DMS53 treated with DMSO at 0.1 percent for 48 hours (cell line): Measurements from ENCODE around the gene SSR2.
"Not testable (repeated sequence)": the region's sequence is repeated elsewhere in the genome, so short reads cannot be mapped to it uniquely, and the experiment has no call there.

Source experiments
- DNase-seq: peaks from one replicate; lab custom pipeline; 2025; ENCODE audit not compliant: unreplicated experiment; lab: John Stamatoyannopoulos, UW

SSR2 gene

DNA sequence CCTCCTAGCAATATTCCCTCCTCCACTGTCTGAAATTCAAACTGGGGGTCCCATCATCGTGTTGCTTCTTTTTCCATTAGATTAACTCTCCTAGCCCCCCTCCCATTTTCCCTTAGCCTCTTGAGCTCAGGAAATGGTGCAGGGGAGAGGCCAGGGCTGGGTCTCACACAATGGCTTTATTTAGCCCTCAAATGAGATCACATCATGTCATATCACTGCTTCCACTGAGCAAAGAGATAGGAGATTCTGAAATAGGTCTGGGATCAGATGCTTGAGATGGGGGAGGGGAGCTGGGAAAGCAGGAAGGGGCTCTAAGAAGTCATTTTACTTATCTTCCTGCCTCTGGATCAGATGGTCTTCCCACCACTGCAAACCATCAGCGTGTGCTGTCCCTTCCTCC lies 24.6 kb downstream of the SSR2 start:
- DNase-seq, result no peak

GRCh38 chr1:155993595-155993994 lies 27.2 kb downstream of the SSR2 start:
- DNase-seq, result no peak

- DNase-seq, result no peak
Observed at GRCh38 chr1:155990005-155990739, 30.6 kb downstream of the SSR2 start.

- DNase-seq, result peak; percentile 48
Observed at GRCh38 chr1:155989242-155990004, 31.3 kb downstream of the SSR2 start.

DNA sequence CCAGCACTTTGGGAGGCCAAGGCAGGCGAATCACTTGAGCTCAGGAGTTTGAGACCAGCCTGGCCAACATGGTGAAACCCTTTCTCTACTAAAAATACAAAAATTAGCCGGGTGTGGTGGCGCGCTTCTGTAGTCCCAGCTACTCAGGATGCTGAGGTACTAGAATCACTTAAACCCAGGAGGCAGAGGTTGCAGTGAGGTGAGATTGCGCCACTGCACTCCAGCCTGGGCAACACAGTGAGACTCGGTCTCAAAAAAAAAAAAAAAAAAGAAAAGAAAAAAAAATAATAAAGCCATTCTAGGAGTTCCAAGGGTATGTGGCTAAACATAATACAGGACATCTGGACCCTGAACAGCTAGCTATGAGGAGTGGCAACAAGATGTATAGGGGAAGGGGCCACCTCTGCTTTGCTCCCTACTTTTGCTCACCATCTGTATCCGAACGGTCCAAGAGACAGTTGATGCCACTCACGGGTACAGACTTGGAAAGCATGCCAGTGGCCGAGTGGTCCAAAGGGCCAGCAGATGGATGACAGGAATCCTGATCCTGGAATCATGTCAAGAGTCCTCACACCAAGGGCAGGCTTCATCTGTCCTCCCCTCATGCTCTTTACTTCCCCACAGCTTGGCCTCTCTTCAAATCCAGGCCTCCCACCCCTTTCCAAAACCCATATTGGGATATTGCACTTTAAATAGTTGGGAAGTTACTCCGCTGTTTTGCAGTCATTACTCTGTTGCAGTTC lies 35.7 kb downstream of the SSR2 start:
- not testable (repeated sequence) for DNase-seq

DNA sequence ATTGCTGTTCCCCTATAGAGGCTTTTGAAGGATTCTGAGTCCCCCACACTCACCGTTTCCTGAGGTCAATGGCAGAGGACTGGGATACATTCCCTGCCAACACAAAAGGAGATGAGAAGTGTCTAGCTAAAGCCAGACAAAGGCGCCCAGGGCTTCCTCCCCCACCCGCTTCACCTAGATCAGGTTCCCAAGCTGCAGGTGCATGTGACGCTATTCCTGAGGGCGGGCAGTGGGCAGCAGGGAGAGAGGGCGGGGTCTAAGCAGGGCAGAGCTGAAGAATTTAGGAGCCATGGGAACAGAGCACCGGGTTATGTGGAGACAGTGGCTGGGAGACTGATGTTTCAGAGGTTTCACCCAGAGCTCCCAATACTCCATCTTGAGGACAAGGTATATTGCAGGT lies 36.4 kb downstream of the SSR2 start:
- peak; percentile 66 for DNase-seq

DNA sequence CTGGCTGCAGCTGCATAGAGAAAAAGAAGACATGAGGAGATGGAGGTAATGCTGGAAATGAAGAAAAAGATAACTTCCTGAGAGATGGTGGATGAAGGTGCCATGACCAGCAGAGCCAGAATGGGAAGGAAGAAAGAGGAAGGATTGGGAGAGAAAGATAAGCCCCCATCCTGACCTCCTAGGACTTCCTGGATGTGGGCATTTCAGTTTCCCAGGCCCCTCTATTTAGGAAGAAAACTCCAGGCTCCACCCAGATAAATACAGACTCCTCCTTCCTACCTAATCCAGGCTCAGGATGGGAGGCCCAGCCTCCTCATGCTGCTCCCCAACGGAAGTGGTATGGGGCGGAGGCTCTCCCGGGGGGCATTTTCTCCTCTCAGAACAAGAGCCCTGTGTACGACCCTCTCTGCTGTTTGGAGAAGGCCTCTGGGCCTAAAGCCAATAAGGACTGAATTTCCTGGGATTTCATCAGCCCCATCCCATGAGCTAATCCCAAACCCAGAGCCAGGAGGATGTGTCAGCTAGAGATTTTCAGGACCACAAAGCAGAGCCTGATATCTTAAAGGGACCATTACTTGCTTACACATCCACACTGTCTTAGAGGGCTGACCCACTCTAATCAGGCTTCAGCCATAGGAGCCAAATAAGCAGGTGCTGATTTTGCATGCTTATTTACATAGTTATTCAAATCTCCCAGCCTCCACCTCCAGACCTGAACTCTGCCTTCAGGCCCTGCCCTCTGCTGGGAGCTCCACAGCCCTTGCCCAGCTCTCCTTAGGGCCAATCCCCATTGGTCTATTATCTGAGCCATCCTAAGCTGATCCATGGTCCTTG lies 37.3 kb downstream of the SSR2 start:
- DNase-seq, result peak; percentile 58

DNA sequence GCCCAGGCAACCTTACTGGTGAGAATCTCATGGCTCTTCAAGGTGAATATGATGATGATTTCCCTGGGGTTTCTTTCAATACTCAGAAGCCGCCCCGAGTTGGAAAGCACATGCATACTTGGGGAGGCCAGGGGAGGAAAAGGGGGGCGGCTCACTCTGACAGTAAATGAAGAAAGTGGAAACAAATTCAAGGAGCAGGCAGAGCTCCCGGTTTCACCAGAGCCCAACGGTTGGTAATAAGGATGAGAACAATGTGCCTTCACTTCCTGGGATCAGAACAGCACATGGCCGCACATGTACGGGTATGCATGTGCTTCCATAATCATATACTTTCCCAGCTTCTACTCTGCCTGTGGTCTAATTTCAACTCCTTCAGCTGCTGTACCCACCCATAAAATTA lies 38.6 kb downstream of the SSR2 start:
- no peak for DNase-seq

DNA sequence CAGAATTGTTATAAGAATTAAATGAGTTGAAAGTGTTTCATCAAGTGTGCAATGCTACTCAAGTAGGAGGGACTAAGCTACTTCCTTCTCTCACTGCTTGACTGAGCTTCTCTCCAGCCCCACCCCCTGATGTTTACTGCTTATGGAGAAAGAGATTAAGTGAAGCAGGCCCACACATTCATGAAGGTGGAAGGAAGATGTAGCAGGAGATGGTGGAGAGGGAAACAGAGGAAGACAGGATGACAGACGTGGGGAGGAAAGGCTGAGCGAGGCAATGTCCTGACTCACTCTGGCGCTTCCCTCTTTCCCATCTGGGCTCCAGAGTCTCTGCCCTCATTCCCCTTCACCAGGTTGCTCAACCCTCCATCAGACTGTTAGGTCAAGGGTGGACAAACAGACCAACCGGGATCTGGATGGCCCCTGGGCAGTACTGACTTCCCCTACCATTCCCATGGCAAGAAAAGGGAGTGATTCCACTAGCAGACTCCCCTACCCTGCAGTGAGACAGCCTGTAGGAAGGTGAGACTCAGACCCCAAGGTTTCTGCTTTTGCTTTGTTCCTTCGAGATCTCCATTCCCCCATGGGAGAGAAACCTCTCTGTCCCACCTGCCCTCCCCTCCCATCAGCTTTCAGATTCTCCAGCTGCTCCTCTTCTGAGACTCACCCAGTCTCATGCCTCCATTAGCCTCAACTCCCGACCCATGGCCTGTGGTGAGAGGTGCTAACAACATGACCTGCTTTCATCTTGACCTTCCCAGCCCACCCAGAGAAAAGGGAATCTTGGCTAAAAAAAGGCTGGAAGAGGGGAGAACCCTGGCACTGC lies 39.3 kb downstream of the SSR2 start:
- no peak for DNase-seq

DNA sequence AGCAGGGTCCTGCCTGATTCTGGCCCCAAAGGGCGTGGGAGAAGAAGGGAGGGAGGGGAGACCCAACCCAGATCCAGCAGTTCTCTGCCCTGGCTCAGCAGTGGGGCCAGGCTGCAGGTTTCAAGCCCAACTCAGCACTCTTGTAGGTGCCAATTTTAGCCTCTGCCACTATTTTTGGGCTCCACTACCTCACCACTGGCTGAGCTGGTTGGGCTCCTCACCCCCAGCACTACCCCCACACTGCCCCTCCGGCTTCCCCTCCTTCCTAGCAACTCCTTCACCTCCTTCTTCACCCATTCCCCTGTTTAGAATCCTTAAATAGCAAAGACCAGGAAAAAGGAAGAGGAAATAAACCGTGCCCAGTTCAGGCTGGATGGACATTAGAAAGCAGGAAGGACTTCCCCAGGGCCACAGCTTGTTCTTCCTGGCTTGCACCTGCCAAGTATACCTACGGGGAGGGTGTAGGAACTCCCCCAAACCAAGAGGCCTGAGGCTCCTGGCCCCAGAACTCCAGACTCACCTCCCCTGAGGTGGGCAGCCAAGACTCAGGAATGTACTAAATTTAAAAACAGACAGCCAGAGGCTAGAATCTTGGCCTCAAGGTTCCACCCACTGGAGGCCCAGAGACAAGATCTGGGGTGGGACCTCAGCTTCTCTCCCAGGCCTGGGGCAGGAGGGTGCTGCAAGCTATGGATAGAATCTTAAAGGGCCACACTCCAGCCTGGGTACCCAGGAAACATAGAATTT lies 41.0 kb downstream of the SSR2 start:
- DNase-seq, result no peak

DNA sequence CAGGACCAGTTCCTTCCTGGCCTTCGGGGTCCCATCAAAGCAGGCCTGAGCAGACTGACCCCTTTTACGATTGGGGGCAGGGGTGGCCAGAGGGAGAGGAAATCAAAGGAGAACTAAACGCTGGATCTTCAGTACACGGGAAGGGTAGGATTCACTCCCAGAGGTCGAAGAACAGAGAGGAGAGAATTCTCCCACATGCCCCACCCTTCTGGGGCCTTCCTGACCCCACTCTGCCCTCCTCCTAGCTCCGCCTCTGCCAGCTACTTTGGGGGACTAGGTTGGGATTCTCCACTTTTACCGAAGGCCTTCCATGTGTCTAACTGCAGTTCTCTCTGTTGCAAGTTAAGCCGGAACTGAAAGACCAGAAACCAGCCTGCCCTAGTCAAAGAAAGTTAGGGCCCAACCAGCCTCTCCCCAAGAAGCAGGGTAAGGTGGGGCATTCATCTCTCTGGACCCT lies 41.8 kb downstream of the SSR2 start:
- DNase-seq, result no peak

- DNase-seq, result peak; percentile 30
Observed at GRCh38 chr1:155978325-155978972, 42.3 kb downstream of the SSR2 start, which contains the start of gene ARHGEF2. Gene ARHGEF2, minus strand, starts transcription at chr1:155978547. Its CDS starts 120 bp downstream, at chr1:155978427.

- DNase-seq, result no peak
Observed at GRCh38 chr1:155977690-155978324, 42.9 kb downstream of the SSR2 start.

DNA sequence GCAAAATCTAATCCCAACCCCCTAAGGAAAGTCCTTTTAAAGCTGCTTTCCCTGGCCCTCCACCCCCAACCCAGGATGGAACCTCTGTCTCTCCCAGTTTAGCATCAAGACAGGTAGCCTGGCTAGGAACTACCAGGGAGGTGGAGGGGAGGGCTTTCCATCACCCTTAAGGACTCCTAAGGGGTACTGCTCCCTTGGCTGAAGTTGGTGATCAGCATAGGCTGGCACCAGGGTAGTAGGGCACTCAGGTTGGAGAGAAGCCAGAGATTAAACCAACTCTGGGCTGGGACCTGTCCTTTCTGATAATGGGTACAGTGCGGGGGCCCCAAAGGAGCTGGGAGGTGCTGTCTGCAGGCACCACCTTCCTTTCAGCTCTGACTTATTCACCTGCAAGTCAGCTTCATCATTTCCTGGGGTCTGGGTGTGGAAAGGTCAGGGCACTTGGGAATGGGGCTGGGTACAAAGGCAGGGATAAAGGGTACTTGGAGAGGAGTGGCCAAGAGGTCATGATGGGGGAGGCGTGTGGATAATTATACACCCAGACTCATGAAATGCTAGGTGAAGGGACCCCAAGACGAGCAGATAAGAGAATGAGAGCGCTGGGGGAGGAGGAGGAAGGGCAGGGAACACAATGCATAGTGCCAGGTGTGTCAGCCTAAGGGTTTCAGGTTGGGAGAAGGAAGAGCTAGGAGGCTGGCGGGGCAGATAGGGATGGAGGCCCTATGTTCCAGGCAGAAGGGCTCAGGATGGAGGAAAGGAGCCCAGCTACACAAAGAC lies 43.6 kb downstream of the SSR2 start:
- DNase-seq, result peak; percentile 7

DNA sequence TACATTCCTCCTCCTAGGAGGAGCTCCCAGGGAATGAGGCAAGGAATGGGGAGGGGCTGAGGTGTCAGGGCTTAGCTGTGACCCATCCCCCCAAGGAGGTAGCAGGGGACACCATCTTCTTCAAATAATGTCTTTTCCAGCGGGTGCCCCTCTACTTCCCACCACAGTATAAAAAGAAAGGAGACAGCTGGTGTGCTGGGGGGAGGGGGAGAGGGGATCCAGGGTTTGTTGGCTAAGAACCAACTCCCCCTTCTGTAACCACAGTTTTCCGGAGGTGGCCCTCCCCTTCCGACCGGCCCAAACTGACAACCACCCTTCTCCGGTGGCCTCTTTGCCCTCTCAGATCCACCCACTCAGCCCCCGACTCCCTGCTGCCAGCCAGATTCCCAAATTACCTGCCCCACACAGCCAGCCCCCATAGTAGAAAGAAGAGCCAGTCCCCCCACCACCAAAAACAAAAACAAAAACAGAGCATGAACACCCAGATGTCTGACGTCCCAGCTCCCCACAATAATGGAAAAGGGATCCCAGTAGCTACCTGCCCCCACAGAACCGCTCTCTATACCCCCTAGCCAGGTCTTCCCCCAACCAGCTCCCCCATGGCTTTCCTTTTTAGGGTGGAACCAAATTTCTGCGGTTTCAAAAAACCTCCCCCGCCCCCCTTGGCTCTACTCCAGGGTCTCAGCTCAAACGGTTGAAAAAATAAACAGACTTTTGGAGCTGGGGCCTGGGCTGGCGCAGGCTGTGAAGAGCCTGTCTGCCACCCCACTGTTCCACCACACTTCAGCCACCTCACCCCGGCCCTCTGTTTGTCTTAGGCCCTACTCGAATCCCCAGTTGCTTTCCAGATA lies 44.5 kb downstream of the SSR2 start:
- DNase-seq, result no peak

- DNase-seq, result no peak
Observed at GRCh38 chr1:155975375-155976061, 45.2 kb downstream of the SSR2 start.
